GM23248 (cell line): ENCODE measurements around the gene FCN2. TPM values are rescaled to one million over a fixed set of nuclear protein-coding genes. Genes with fewer than 3 reads are reported as not detected.

ENCODE experiments used
- DNase-seq: peaks from one replicate; pipeline ENCODE4 v3.0.0-alpha.2; 2015
- H2AFZ ChIP-seq: fragments of 200-600 bp; sonication (generic); 2 replicates; pipeline ENCODE4 v1.6.1; 2016; ENCODE audit warnings: antibody characterized with exemption
- H3F3A ChIP-seq: fragments of 200-600 bp; sonication (generic); 2 replicates; pipeline ENCODE4 v1.6.1; 2016; ENCODE audit warnings: mild to moderate bottlenecking, antibody characterized with exemption, mixed run types; ENCODE audit not compliant: insufficient read depth
- H3K27ac ChIP-seq: fragments of 200-600 bp; sonication (generic); 2 replicates; pipeline ENCODE4 v1.5.1; 2016; ENCODE audit warnings: mild to moderate bottlenecking
- H3K27me3 ChIP-seq: fragments of 200-600 bp; sonication (generic); replicated peaks from 2 replicates; pipeline ENCODE4 v1.6.1; 2016; ENCODE audit warnings: mild to moderate bottlenecking; ENCODE audit not compliant: insufficient read depth
- H3K36me3 ChIP-seq: fragments of 200-600 bp; sonication (generic); 2 replicates; pipeline ENCODE4 v1.6.1; 2016; ENCODE audit warnings: low read depth, mild to moderate bottlenecking
- H3K4me1 ChIP-seq: fragments of 200-600 bp; sonication (generic); 2 replicates; pipeline ENCODE4 v1.6.1; 2016; ENCODE audit warnings: mild to moderate bottlenecking; ENCODE audit not compliant: insufficient read depth
- H3K4me2 ChIP-seq: fragments of 200-600 bp; sonication (generic); one replicate; pipeline ENCODE4 v1.6.1; 2016; ENCODE audit warnings: mild to moderate bottlenecking; ENCODE audit not compliant: unreplicated experiment
- H3K4me3 ChIP-seq: fragments of 200-600 bp; sonication (generic); 2 replicates; pipeline ENCODE4 v1.5.1; 2016; ENCODE audit warnings: mild to moderate bottlenecking
- H3K79me2 ChIP-seq: fragments of 200-600 bp; sonication (generic); 2 replicates; pipeline ENCODE4 v1.6.1; 2016; ENCODE audit warnings: mild to moderate bottlenecking; ENCODE audit not compliant: insufficient read depth
- H3K9ac ChIP-seq: fragments of 200-600 bp; sonication (generic); 2 replicates; pipeline ENCODE4 v1.6.1; 2016; ENCODE audit warnings: mild to moderate bottlenecking
- H3K9me2 ChIP-seq: fragments of 200-600 bp; sonication (generic); 2 replicates; pipeline ENCODE4 v1.6.1; 2016; ENCODE audit warnings: mixed run types, mild to moderate bottlenecking, moderate library complexity; ENCODE audit not compliant: insufficient read depth
- H3K9me3 ChIP-seq: fragments of 200-600 bp; sonication (generic); one replicate; pipeline ENCODE4 v1.6.1; 2017; ENCODE audit warnings: low read depth
- H4K20me1 ChIP-seq: fragments of 200-600 bp; sonication (generic); 2 replicates; pipeline ENCODE4 v1.6.0; 2016; ENCODE audit not compliant: insufficient read depth
- EZH2 ChIP-seq: fragments of 200-600 bp; sonication (generic); IDR thresholded peaks from 2 replicates; pipeline ENCODE4 v1.6.1; 2018; ENCODE audit warnings: antibody characterized with exemption, mild to moderate bottlenecking; ENCODE audit not compliant: insufficient read depth, poor library complexity, severe bottlenecking
- EZH2phosphoT487 ChIP-seq: fragments of 200-600 bp; sonication (generic); IDR thresholded peaks from 2 replicates; pipeline ENCODE4 v1.6.1; 2018; ENCODE audit warnings: antibody characterized with exemption, moderate library complexity, mild to moderate bottlenecking, low read depth; ENCODE audit not compliant: insufficient read depth
- WGBS, 2 experiments: methylation state at CpG; one replicate each; pipeline ENCODE4 v1.1.6; 2015 to 2017; ENCODE audit warnings: low lambda C conversion rate in 2 of 2, low coverage in 1 of 2; ENCODE audit errors: missing lambda C conversion rate in 2 of 2; 5-methylcytosine and 5-hydroxymethylcytosine counted together
- in situ Hi-C: fragments of 300-500 bp; cut with MboI; formaldehyde crosslinking; loops from 2 replicates; pipeline ENCODE4 v1.15.0; 2020
- polyA plus RNA-seq: library from polyadenylated mRNA; unstranded; fragments of >200 nt; fragmentation: Nextera tagmentation; extraction: Ambion mirVana; gene quantifications from 2 replicates; pipeline ENCODE4 v1.2.1, GENCODE V29; 2016
- total RNA-seq: library from RNA; depleted of rRNA; stranded (reverse); fragments of >200 nt; shearing (Covaris generic); gene quantifications from 2 replicates; pipeline ENCODE4 v1.2.3, GENCODE V29; 2014

Gene FCN2
- total and polyA plus RNA-seq, 2 experiments from 2014 or later = not detected

DNA sequence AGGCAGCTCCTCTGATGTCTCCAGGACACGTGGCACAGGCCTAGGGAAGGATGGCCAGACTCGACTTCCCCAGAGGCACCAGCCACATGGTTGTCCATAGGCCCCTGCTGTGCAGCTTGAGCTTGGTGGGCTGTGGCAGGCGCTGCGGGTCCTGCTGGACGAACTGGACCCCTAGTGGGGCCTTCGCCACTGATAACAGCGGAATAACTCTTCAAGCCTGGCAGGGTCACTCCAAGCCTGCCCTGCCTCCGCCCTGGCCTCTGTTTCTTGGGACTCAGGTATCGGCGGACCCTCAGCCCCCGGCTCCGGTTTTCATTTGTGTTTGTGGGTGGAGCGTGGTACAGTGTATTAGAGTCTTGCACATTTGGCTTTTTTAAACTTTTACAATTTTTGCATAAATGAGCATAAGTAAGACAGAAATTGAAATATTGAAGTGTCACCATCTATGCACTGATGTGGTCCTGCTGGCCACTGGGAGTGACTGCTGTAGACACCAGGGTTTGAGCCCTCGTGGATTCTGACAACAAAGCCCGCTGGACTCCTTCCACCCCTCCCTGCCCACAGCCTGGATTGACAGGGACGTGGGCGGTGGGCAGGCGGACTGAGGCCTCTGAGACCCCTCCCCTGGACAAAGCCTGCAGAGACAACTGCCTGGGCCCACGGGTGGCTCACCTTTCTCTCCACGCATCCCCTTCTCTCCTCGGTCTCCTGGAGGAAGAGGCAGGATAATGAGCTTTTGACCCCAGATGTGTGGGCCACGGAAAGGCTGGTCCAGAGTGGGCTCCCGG, 33.3 kb downstream of the FCN2 start:
- TF ChIP-seq EZH2phosphoT487 (no peak), EZH2 (no peak)
- Histone ChIP-seq H3K9me2 (no peaks in the 10 kb centered on the region), H3K9ac (no peak overlapping the region), H3K4me1 (no peaks in the 10 kb centered on the region), H3K4me3 (no peak overlapping the region), H3K36me3 (no peaks in the 10 kb centered on the region), H3F3A (no peaks in the 10 kb centered on the region), H3K9me3 (no peaks in the 10 kb centered on the region), H3K27me3 (peaks cover 19% of the 10 kb centered on the region), H3K79me2 (no peaks in the 10 kb centered on the region), H2AFZ (no peak overlapping the region), H3K4me2 (no peak overlapping the region), H4K20me1 (no peaks in the 10 kb centered on the region), H3K27ac (no peak overlapping the region)
- no peak for DNase-seq
- WGBS, 2 experiments = 58 to 67% methylated on average over 22 to 23 of the region's 23 CpGs
- in situ Hi-C loops = no loop called here

DNA sequence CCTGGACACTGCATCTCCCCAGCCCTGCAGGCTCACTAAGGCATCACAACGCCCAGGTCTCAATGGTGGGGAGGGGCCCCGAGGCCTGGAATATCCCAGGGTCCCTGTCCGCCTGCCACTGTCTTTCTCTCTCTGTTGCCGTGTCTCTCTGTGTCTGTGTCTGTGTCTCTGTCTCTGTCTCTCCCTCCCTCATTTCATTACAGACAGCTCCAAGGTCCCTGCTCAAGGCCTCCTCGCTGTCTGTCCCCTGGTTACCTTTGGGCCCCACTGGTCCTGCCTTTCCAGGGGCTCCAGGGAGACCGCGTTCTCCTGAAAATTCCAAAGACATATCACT, 33.9 kb downstream of the FCN2 start:
- Histone ChIP-seq H3K36me3 (no peaks in the 10 kb centered on the region), H3K4me2 (no peak overlapping the region), H3K4me1 (no peaks in the 10 kb centered on the region), H3K4me3 (no peak overlapping the region), H3K27me3 (peaks cover 19% of the 10 kb centered on the region), H4K20me1 (no peaks in the 10 kb centered on the region), H3K9me2 (no peaks in the 10 kb centered on the region), H3F3A (no peaks in the 10 kb centered on the region), H2AFZ (no peak overlapping the region), H3K9ac (no peak overlapping the region), H3K9me3 (no peaks in the 10 kb centered on the region), H3K79me2 (no peaks in the 10 kb centered on the region), H3K27ac (no peak overlapping the region)
- no peak for DNase-seq
- 40 to 41% methylated on average over 6 to 7 of the region's 7 CpGs for WGBS, 2 experiments
- TF ChIP-seq EZH2phosphoT487 (no peak), EZH2 (no peak)
- in situ Hi-C loops = no loop called here

DNA sequence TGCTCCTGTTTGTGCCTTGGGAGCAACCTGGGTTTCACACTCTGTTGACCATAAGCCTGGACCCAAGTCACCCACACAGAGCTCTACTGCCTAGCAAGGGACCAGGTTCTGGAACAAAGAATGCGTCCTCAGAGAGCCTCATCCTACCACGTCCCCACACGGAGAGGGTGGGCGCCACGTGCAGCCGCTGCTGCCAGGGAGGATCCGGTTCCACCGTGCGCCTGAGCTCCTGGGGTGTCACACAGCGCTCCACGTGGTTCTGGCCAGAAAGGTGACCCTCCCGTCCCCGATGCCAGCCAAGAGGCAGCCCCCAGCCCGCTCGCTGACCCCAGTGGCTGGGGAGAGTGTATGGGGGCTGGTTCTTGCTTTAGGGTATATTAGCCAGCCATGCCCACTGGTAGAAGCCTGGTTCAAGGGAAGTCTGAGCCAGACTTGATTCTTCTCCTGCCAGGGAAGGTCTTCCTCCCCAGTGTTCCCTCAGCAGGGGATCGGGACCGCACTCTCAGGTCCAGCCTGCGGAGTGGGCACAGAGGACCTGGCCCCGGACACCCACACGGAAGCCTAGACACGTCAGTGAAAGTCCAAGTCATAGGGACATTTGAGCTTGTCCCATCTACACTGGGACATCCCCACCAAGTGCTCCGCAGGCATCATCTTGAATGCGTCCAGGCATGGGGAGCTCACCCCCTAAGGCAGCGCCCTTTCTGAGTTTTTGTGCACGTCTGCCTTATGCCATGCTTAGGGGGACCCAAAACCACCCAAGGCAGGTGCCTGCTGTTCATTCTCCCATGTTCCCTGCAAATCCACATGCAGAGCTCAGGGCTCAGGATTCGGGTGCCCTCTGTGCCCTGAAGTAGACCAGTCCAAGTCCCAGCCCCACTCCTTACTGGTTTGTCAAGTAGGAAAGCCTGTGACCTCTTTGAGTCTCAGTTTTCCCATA, 34.7 kb downstream of the FCN2 start:
- Histone ChIP-seq H3K9me3 (peaks cover 5% of the 10 kb centered on the region), H3K27me3 (peaks cover 19% of the 10 kb centered on the region), H3K4me1 (no peaks in the 10 kb centered on the region), H3F3A (no peaks in the 10 kb centered on the region), H3K4me3 (no peak overlapping the region), H2AFZ (no peak overlapping the region), H3K9me2 (no peaks in the 10 kb centered on the region), H3K9ac (no peak overlapping the region), H3K4me2 (no peak overlapping the region), H3K27ac (no peak overlapping the region), H3K36me3 (no peaks in the 10 kb centered on the region), H4K20me1 (no peaks in the 10 kb centered on the region), H3K79me2 (no peaks in the 10 kb centered on the region)
- DNase-seq = no peak
- in situ Hi-C loops = no loop called here
- TF ChIP-seq EZH2phosphoT487 = no peak
- TF ChIP-seq EZH2 = no peak
- 41 to 53% methylated on average over 20 to 26 of the region's 26 CpGs for WGBS, 2 experiments

DNA sequence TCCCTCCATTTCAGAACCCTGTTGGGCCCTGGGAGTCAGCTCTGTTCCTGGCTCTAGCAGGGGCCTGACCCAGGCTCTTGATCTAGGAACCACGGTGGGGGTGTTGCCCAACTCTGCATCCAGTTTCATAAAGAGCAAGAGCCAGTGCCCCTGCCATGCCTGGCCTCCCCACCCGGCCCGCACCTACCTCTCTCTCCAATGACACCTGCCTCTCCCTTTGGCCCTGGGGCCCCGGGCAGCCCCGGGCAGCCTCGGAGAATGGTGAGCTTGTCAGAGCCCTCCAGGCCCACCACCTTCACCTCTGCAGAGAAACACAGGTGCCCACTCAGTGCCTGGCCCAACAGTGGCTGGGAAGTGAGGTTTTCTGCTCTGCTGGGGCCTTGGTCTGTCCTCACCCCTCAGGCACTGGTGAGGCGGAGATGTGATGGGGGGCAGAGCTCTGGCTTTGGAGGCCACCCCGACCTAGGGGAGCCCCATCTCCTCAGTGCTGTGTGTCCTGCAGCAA, 35.6 kb downstream of the FCN2 start:
- no peak overlapping the region for H3K4me3 ChIP-seq
- no peaks in the 10 kb centered on the region for H3K9me2 ChIP-seq
- no peaks in the 10 kb centered on the region for H3K4me1 ChIP-seq
- H4K20me1 ChIP-seq = no peaks in the 10 kb centered on the region
- H3K9ac ChIP-seq = no peak overlapping the region
- peaks cover 5% of the 10 kb centered on the region for H3K9me3 ChIP-seq
- WGBS, 2 experiments = 36 to 49% methylated on average over 7 to 8 of the region's 8 CpGs
- no peak overlapping the region for H2AFZ ChIP-seq
- no peaks in the 10 kb centered on the region for H3K79me2 ChIP-seq
- no peak overlapping the region for H3K4me2 ChIP-seq
- no peak overlapping the region for H3K27ac ChIP-seq
- peaks cover 19% of the 10 kb centered on the region for H3K27me3 ChIP-seq
- in situ Hi-C loops = no loop called here
- TF ChIP-seq EZH2 = no peak
- TF ChIP-seq EZH2phosphoT487 = no peak
- DNase-seq = no peak
- no peaks in the 10 kb centered on the region for H3F3A ChIP-seq
- H3K36me3 ChIP-seq = no peaks in the 10 kb centered on the region
